IMR-90 (cell line): ENCODE results near the gene FGFRL1. TPM values are rescaled to one million over a fixed set of nuclear protein-coding genes. Genes with fewer than 3 reads are reported as not detected.

Source experiments
- ATAC-seq: fragments of 200-7000 bp; cut with Tn5 transposase; 2 replicates; pipeline ENCODE4 v1.9.1; 2020; ENCODE audit warnings: low read depth, mild to moderate bottlenecking, moderate library complexity
- BruUV-seq: library from RNA; stranded (reverse); fragments of 400-500 nt; replicated peaks from 2 replicates; lab custom pipeline; 2021; lab: Mats Ljungman, UMichigan
- CTCF ChIA-PET: fragments of 300-600 bp; formaldehyde crosslinking; extraction: SDS; loops from one replicate; lab custom pipeline; 2021; ENCODE audit warnings: antibody characterized with exemption; lab: Yijun Ruan, JAX
- POLR2A ChIA-PET: fragments of 300-600 bp; sonication (Branson Sonifier 250); formaldehyde crosslinking; loops from one replicate; lab custom pipeline; 2022; ENCODE audit warnings: antibody characterized with exemption; ENCODE audit not compliant: unreplicated experiment; lab: Charles Lee
- DNase-seq: peaks from one replicate; pipeline ENCODE4 v3.0.0; 2013
- H2AFZ ChIP-seq: replicated peaks from 2 replicates; pipeline ENCODE3; 2013; ENCODE audit warnings: low read length, mild to moderate bottlenecking; ENCODE audit not compliant: poor library complexity
- H2AK5ac ChIP-seq: 2 replicates; pipeline ENCODE4 v1.6.1; 2013; ENCODE audit warnings: low read depth, low read length, inconsistent platforms
- H2AK9ac ChIP-seq: replicated peaks from 2 replicates; pipeline ENCODE3; 2013; ENCODE audit warnings: mild to moderate bottlenecking, low read depth, low read length, moderate library complexity; ENCODE audit not compliant: poor library complexity
- H2BK120ac ChIP-seq: 2 replicates; pipeline ENCODE4 v1.6.1; 2013; ENCODE audit warnings: low read depth, low read length, inconsistent platforms
- H2BK15ac ChIP-seq: 3 replicates; pipeline ENCODE4 v1.6.1; 2013; ENCODE audit warnings: low read depth, low read length, inconsistent platforms
- H2BK20ac ChIP-seq: 2 replicates; pipeline ENCODE4 v1.6.1; 2013; ENCODE audit warnings: low read depth, mild to moderate bottlenecking, inconsistent platforms, low read length, moderate library complexity
- H2BK5ac ChIP-seq: 2 replicates; pipeline ENCODE4 v1.6.1; 2013; ENCODE audit warnings: mild to moderate bottlenecking, low read depth, low read length, inconsistent platforms; ENCODE audit not compliant: poor library complexity, severe bottlenecking
- H3K14ac ChIP-seq: replicated peaks from 2 replicates; pipeline ENCODE4 v1.6.1; 2013; ENCODE audit warnings: low read depth, low read length, inconsistent platforms
- H3K18ac ChIP-seq: 2 replicates; pipeline ENCODE4 v1.6.1; 2013; ENCODE audit warnings: low read depth, low read length, control low read depth
- H3K23ac ChIP-seq: 2 replicates; pipeline ENCODE4 v1.6.1; 2013; ENCODE audit warnings: low read depth, low read length, inconsistent platforms
- H3K27ac ChIP-seq: 2 replicates; pipeline ENCODE4 v1.5.1; 2013; ENCODE audit warnings: mild to moderate bottlenecking, control low read depth, low read length; ENCODE audit not compliant: insufficient read depth
- H3K27me3 ChIP-seq: 2 replicates; pipeline ENCODE4 v1.6.1; 2013; ENCODE audit warnings: low read length; ENCODE audit not compliant: control insufficient read depth, insufficient read depth
- H3K36me3 ChIP-seq: 2 replicates; pipeline ENCODE4 v1.6.1; 2013; ENCODE audit warnings: low read length, mixed read lengths; ENCODE audit not compliant: control insufficient read depth, insufficient read depth
- H3K4ac ChIP-seq: 2 replicates; pipeline ENCODE4 v1.6.1; 2013; ENCODE audit warnings: low read depth, low read length, inconsistent platforms
- H3K4me1 ChIP-seq: 2 replicates; pipeline ENCODE4 v1.6.1; 2013; ENCODE audit warnings: low read length, mixed read lengths; ENCODE audit not compliant: control insufficient read depth, insufficient read depth
- H3K4me2 ChIP-seq: 2 replicates; pipeline ENCODE4 v1.6.1; 2013; ENCODE audit warnings: low read depth, mild to moderate bottlenecking, control low read depth, low read length, moderate library complexity
- H3K4me3 ChIP-seq: 2 replicates; pipeline ENCODE4 v1.5.1; 2013; ENCODE audit warnings: low read depth, mild to moderate bottlenecking, control low read depth, low read length, moderate library complexity; ENCODE audit not compliant: insufficient read depth
- H3K56ac ChIP-seq: 2 replicates; pipeline ENCODE4 v1.6.1; 2013; ENCODE audit warnings: low read length, inconsistent platforms; ENCODE audit not compliant: insufficient read depth; ENCODE audit errors: extremely low read depth
- H3K79me1 ChIP-seq, 2 experiments: 2 replicates each; pipeline ENCODE4 v1.6.1; 2013; ENCODE audit warnings: low read length in 2 of 2, inconsistent platforms in 1 of 2, low read depth in 1 of 2
- H3K9ac ChIP-seq: 2 replicates; pipeline ENCODE4 v1.6.1; 2013; ENCODE audit warnings: low read depth, low read length, control low read depth
- H3K9me1 ChIP-seq: 2 replicates; pipeline ENCODE4 v1.6.1; 2013; ENCODE audit warnings: low read length, inconsistent platforms; ENCODE audit not compliant: insufficient read depth
- H3K9me3 ChIP-seq: 2 replicates; pipeline ENCODE4 v1.6.1; 2013; ENCODE audit warnings: low read length; ENCODE audit not compliant: control insufficient read depth, insufficient read depth
- H4K20me1 ChIP-seq: 2 replicates; pipeline ENCODE4 v1.6.1; 2013; ENCODE audit warnings: low read length, inconsistent platforms; ENCODE audit not compliant: insufficient read depth
- H4K5ac ChIP-seq: 2 replicates; pipeline ENCODE4 v1.6.1; 2013; ENCODE audit warnings: mild to moderate bottlenecking, low read depth, low read length, control low read depth
- H4K8ac ChIP-seq, 2 experiments: 2 replicates each; pipeline ENCODE4 v1.6.1; 2013; ENCODE audit warnings: low read depth in 2 of 2, low read length in 2 of 2, control low read depth in 1 of 2, inconsistent platforms in 1 of 2
- H4K91ac ChIP-seq: 2 replicates; pipeline ENCODE4 v1.6.1; 2013; ENCODE audit warnings: low read depth, low read length, inconsistent platforms; ENCODE audit not compliant: insufficient read depth
- CEBPB ChIP-seq: IDR thresholded peaks from 2 replicates; pipeline ENCODE4 v1.6.1; 2012; ENCODE audit warnings: low read depth, low read length, improper control_type of control experiment
- MAFK ChIP-seq: IDR thresholded peaks from 2 replicates; pipeline ENCODE4 v1.6.1; 2012; ENCODE audit warnings: low read depth, low read length, improper control_type of control experiment
- MXI1 ChIP-seq: IDR thresholded peaks from 2 replicates; pipeline ENCODE4 v1.6.1; 2012; ENCODE audit warnings: low read depth, mild to moderate bottlenecking, low read length, moderate library complexity, borderline replicate concordance
- WGBS, 2 experiments: methylation state at CpG; one replicate each; pipeline versions ENCODE4 v1.1.5 to v1.1.7; 2013; ENCODE audit warnings: missing lambda C conversion rate in 2 of 2; ENCODE audit not compliant: insufficient read length in 1 of 2; ENCODE audit errors: extremely low coverage in 2 of 2; 5-methylcytosine and 5-hydroxymethylcytosine counted together
- dilution Hi-C: fragments of 300-500 bp; cut with HindIII; formaldehyde crosslinking; loops from one replicate; pipeline ENCODE4 v1.14.3; 2018; ENCODE audit warnings: low sequenced_read_pairs; ENCODE audit not compliant: unreplicated experiment
- in situ Hi-C: fragments of 300-500 bp; cut with MboI; formaldehyde crosslinking; loops from 3 replicates; pipeline ENCODE4 v1.14.3; 2019; ENCODE audit warnings: low sequenced_read_pairs, inconsistent platforms, mixed read lengths
- intact Hi-C: fragments of 100-400 bp; cut with micrococcal nuclease; formaldehyde crosslinking; loops from 2 replicates; pipeline ENCODE4 v1.10.0; 2022
- polyA plus RNA-seq, 3 experiments: library from polyadenylated mRNA; depleted of rRNA; stranded (reverse); fragments of >200 nt; gene quantifications; 2 replicates each; pipeline ENCODE4 v1.2.3, GENCODE V29; 2012; ENCODE audit warnings: low replicate concordance in 1 of 3
- total RNA-seq: library from RNA; depleted of rRNA; stranded (reverse); fragments of >200 nt; gene quantifications from 2 replicates; pipeline ENCODE4 v1.2.3, GENCODE V29; 2012
- TF ChIP-seq, protein P1 (sequence below): fragments of 150-350 bp; IDR thresholded peaks from 2 replicates; pipeline ENCODE4 v1.6.1; 2017; ENCODE audit warnings: mild to moderate bottlenecking, antibody characterized with exemption, low read length, low read depth

FGFRL1 gene
- total and polyA plus RNA-seq, 2 of the 4 experiments (the other 2 are of a cell fraction) = 49.3 to 78.8 TPM

- H3K4me2 ChIP-seq = peak overlapping the region; percentile 6; the same call in 1 of the 2 replicates
- H3K9ac ChIP-seq = no peak overlapping the region
- POLR2A ChIA-PET = no interaction called here
These were observed 32.3 kb upstream of the FGFRL1 start for GRCh38 chr4:978957-979701.

More at GRCh38 chr4:978957-979701, 32.3 kb upstream of the FGFRL1 start:
- Histone ChIP-seq H2BK5ac (peak overlapping the region; percentile 14), H3K27ac (peak overlapping the region; percentile 13; the same call in 1 of the 2 replicates), H4K5ac (peak overlapping the region; percentile 13; the same call in 1 of the 2 replicates), H3K79me1 (no peaks in the 10 kb centered on the region), H4K91ac (peak overlapping the region; percentile 54; the same call in 1 of the 2 replicates), H3K9me3 (no peaks in the 10 kb centered on the region), H3K14ac (peak overlapping the region; percentile 91), H4K20me1 (no peaks in the 10 kb centered on the region), H3K4me1 (peaks cover 5% of the 10 kb centered on the region; the same call in 1 of the 2 replicates), H4K8ac (peak overlapping the region; percentile 39 to 92; a peak in 3 of 4 replicates), H3K4me3 (no peak overlapping the region), H3K27me3 (no peaks in the 10 kb centered on the region), H2BK20ac (peak overlapping the region; percentile 39), H3K36me3 (no peaks in the 10 kb centered on the region), H2BK15ac (no peak overlapping the region; the same call in 2 of the 3 replicates), H3K56ac (no peak overlapping the region), H3K9me1 (peaks cover 11% of the 10 kb centered on the region; the same call in 1 of the 2 replicates), H2BK120ac (peak overlapping the region; percentile 70), H3K23ac (peak overlapping the region; percentile 5; the same call in 1 of the 2 replicates), H3K4ac (peak overlapping the region; percentile 55), H2AK5ac (peak overlapping the region; percentile 67; the same call in 1 of the 2 replicates), H2AFZ (peak overlapping the region; percentile 80), H2AK9ac (peak overlapping the region; percentile 78), H3K18ac (no peak overlapping the region; the same call in 1 of the 2 replicates)
- no TSS peak for BruUV-seq
- WGBS, 2 experiments = 40% methylated on average over 3 of the region's 20 CpGs; no CpG with 5 or more reads in 1 of the 2 experiments
- ATAC-seq (peak; percentile 80), DNase-seq (peak; percentile 61)
- in situ Hi-C loops = no loop called here
- CTCF ChIA-PET = no interaction called here
- intact Hi-C loops = no loop called here
- dilution Hi-C loops = no loop called here
- TF ChIP-seq, protein P1, sequence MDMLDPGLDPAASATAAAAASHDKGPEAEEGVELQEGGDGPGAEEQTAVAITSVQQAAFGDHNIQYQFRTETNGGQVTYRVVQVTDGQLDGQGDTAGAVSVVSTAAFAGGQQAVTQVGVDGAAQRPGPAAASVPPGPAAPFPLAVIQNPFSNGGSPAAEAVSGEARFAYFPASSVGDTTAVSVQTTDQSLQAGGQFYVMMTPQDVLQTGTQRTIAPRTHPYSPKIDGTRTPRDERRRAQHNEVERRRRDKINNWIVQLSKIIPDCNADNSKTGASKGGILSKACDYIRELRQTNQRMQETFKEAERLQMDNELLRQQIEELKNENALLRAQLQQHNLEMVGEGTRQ = no peak
- peak; percentile 89 for TF ChIP-seq CEBPB
- 0 out of 2 replicates have a peak, but pooled peaks have one; percentile 0 for TF ChIP-seq MAFK
- no peak for TF ChIP-seq MXI1
